ENCODE measurements around the gene CENPL. TPM values are rescaled to one million over a fixed set of nuclear protein-coding genes. Genes with fewer than 3 reads are reported as not detected.
"Not testable (repeated sequence)": the region's sequence is repeated elsewhere in the genome, so short reads cannot be mapped to it uniquely, and the experiment has no call there.

Gene CENPL
- total RNA-seq, 1 donor from 2014 or later = 3.7 TPM

DNA sequence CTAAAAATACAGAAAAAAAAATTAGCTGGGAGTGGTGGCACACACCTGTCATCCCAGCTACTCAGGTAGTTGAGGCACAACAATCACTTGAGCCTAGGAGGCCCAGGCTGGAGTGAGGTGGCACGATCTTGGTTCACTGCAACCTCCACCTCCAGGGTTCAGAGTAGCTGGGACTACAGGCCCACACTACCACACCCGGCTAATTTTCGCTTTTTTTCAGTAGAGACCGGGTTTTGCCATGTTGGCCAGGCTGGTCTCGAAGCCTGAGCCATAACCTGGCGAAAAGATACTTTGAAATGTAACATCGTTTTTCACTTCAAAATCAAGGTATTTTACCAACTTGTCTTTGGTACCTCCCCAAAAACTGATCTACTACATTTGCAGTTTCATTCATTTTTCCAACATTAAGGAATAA lies 37.1 kb upstream of the CENPL start:
- peaks cover 7 to 71% of the 10 kb centered on the region in 2 donors for H3K36me3 ChIP-seq
- intact Hi-C loops (cut with DNase I) = no loop called here
- TF ChIP-seq CTCF (IDR thresholded peaks at IDR 0.05) = no peak
- no peak for TF ChIP-seq POLR2AphosphoS5 (IDR thresholded peaks at IDR 0.05; ENCODE audit: insufficient read depth in 1 of 2, low read depth in 1 of 2)
- TF ChIP-seq POLR2A (IDR thresholded peaks at IDR 0.05) = no peak

GRCh38 chr1:173860065-173860464 lies 35.4 kb upstream of the CENPL start:
- DNase-seq (ENCODE audit: extremely low spot score in 2 of 2) = no peak
- no peak for TF ChIP-seq POLR2AphosphoS5 (IDR thresholded peaks at IDR 0.05; ENCODE audit: insufficient read depth in 1 of 2, low read depth in 1 of 2)
- TF ChIP-seq CTCF (IDR thresholded peaks at IDR 0.05) = no peak
- TF ChIP-seq POLR2A (IDR thresholded peaks at IDR 0.05) = no peak
- H3K27ac ChIP-seq = no peak overlapping the region
- peaks cover 5 to 64% of the 10 kb centered on the region in 2 donors for H3K36me3 ChIP-seq
- H3K9me3 ChIP-seq = no peaks in the 10 kb centered on the region
- no peaks in the 10 kb centered on the region for H3K27me3 ChIP-seq
- peaks cover 5% of the 10 kb centered on the region for H3K4me1 ChIP-seq
- no peak overlapping the region for H3K4me3 ChIP-seq
- intact Hi-C loops (cut with DNase I) = no loop called here

More for the DNA sequence above, 37.1 kb upstream of the CENPL start:
- H3K27me3 ChIP-seq = no peaks in the 10 kb centered on the region
- DNase-seq (ENCODE audit: extremely low spot score in 2 of 2) = no peak
- H3K4me3 ChIP-seq = no peak overlapping the region
- peaks cover 22% of the 10 kb centered on the region for H3K4me1 ChIP-seq
- no peak overlapping the region for H3K27ac ChIP-seq
- no peaks in the 10 kb centered on the region for H3K9me3 ChIP-seq

- H3K9me3 ChIP-seq; H3K27ac ChIP-seq; DNase-seq (ENCODE audit: extremely low spot score in 2 of 2); H3K4me3 ChIP-seq; intact Hi-C loops (cut with DNase I); H3K4me1 ChIP-seq; H3K27me3 ChIP-seq: not testable (repeated sequence)
- peaks cover under 1 to 59% of the 10 kb centered on the region in 2 donors for H3K36me3 ChIP-seq
Observed at GRCh38 chr1:173859547-173859946, 34.9 kb upstream of the CENPL start.

DNA sequence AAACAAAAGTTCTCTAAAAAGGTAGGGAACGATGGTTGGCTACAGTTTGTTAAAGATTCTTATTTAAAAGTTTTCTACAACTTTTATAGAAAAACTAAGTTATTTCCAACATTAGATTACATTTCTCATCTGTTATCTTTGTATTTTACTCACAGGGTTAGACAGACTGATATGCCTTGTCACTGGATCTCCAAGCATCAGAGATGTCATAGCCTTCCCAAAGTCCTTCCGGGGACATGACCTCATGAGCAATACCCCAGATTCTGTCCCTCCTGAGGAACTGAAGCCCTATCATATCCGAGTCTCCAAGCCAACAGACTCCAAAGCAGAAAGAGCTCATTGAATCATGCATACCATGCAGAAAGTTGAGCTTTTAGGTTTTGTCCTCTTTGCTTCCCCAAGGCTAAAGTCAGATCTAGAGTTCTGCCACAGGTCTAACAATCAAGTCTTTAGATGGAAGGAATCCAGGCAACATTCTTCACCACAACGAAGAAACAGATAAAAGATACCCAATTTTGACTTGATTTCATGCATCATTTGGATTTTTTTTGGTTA lies 32.8 kb upstream of the CENPL start:
- TF ChIP-seq CTCF (IDR thresholded peaks at IDR 0.05) = no peak
- TF ChIP-seq POLR2AphosphoS5 (IDR thresholded peaks at IDR 0.05; ENCODE audit: insufficient read depth in 1 of 2, low read depth in 1 of 2) = no peak
- TF ChIP-seq POLR2A (IDR thresholded peaks at IDR 0.05) = no peak
- no peak for DNase-seq (ENCODE audit: extremely low spot score in 2 of 2)
- H3K4me3 ChIP-seq = no peak overlapping the region

DNA sequence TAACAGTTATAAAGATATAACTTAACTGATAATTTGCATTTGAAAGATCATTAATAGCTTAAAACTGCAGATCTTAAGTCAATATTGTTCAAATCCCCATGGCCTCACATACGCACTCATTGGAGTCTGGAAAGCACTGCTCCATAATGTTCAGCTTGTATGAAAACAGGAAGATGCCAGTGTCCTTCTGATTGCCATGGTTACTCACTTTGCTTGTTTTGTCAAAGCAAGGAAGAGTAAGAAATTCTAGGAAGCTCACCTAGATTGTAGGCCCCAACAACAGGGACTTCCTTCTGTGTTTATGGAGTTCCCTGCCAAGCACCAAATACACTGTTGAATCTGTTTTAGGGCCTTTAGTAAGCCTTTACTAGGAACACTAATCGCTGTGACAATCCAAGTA lies 32.2 kb upstream of the CENPL start:
- no peak overlapping the region for H3K4me3 ChIP-seq
- intact Hi-C loops (cut with DNase I) = no loop called here
- no peak for DNase-seq (ENCODE audit: extremely low spot score in 2 of 2)
- TF ChIP-seq POLR2A (IDR thresholded peaks at IDR 0.05) = no peak
- TF ChIP-seq CTCF (IDR thresholded peaks at IDR 0.05) = no peak
- TF ChIP-seq POLR2AphosphoS5 (IDR thresholded peaks at IDR 0.05; ENCODE audit: insufficient read depth in 1 of 2, low read depth in 1 of 2) = no peak
- no peaks in the 10 kb centered on the region for H3K4me1 ChIP-seq
- peaks cover 0 to 45% of the 10 kb centered on the region in 2 donors for H3K36me3 ChIP-seq
- H3K27me3 ChIP-seq = no peaks in the 10 kb centered on the region
- no peaks in the 10 kb centered on the region for H3K9me3 ChIP-seq
- H3K27ac ChIP-seq = no peak overlapping the region

More for the DNA sequence above, 32.8 kb upstream of the CENPL start:
- no peak overlapping the region for H3K27ac ChIP-seq
- no peaks in the 10 kb centered on the region for H3K27me3 ChIP-seq
- H3K36me3 ChIP-seq = peaks cover 0 to 46% of the 10 kb centered on the region in 2 donors
- intact Hi-C loops (cut with DNase I) = no loop called here
- no peaks in the 10 kb centered on the region for H3K9me3 ChIP-seq
- H3K4me1 ChIP-seq = no peaks in the 10 kb centered on the region

Measured in vagina (tissue), 2 donors.